ENCODE results near the gene TUBGCP4. TPM values are rescaled to one million over a fixed set of nuclear protein-coding genes. Genes with fewer than 3 reads are reported as not detected.

Gene TUBGCP4
- total RNA-seq, 4 donors from 2014 or later: 9.3 to 17.0 (median 14.1) TPM

- peaks cover 0 to 16% (median 15%) of the 10 kb centered on the region in 4 donors for H3K4me1 ChIP-seq
- no peaks in the 10 kb centered on the region for H3K27me3 ChIP-seq
- 9% methylated on average over 4 of the region's 4 CpGs for WGBS
- DNase-seq (ENCODE audit: extremely low spot score): no peak
- no peak overlapping the region for H3K4me3 ChIP-seq
- intact Hi-C loops (cut with DNase I): no loop called here
- H3K27ac ChIP-seq (replicated peaks in 1 of 4): peak overlapping the region; percentile 71 to 77 (median 74)
- TF ChIP-seq CTCF (IDR thresholded peaks at IDR 0.05) (peak; percentile 54 to 86 (median 59)), POLR2AphosphoS5 (IDR thresholded peaks at IDR 0.05) (peak; percentile 79), EP300 (IDR thresholded peaks at IDR 0.05) (no peak), POLR2A (IDR thresholded peaks at IDR 0.05; ENCODE audit: low read depth) (no peak)
- peaks cover 3 to 58% (median 43%) of the 10 kb centered on the region in 4 donors for H3K36me3 ChIP-seq
- H3K9me3 ChIP-seq: no peaks in the 10 kb centered on the region
Measured at GRCh38 chr15:43440721-43441281, 69.9 kb downstream of the TUBGCP4 start.

GRCh38 chr15:43441316-43441715, 70.4 kb downstream of the TUBGCP4 start:
- Histone ChIP-seq H3K4me3 (no peak overlapping the region), H3K36me3 (peaks cover 5 to 54% (median 44%) of the 10 kb centered on the region in 4 donors), H3K27ac (replicated peaks in 1 of 4) (peak overlapping the region; percentile 63 to 77 (median 74)), H3K27me3 (no peaks in the 10 kb centered on the region), H3K4me1 (peaks cover 0 to 16% (median 15%) of the 10 kb centered on the region in 4 donors), H3K9me3 (no peaks in the 10 kb centered on the region)
- no peak for TF ChIP-seq EP300 (IDR thresholded peaks at IDR 0.05)
- intact Hi-C loops (cut with DNase I): no loop called here
- DNase-seq (ENCODE audit: extremely low spot score): no peak

GRCh38 chr15:43446344-43446743, 75.4 kb downstream of the TUBGCP4 start:
- no peak for DNase-seq (ENCODE audit: extremely low spot score)
- no peak for TF ChIP-seq CTCF (IDR thresholded peaks at IDR 0.05)
- TF ChIP-seq POLR2A (IDR thresholded peaks at IDR 0.05; ENCODE audit: low read depth): no peak
- no peak for TF ChIP-seq EP300 (IDR thresholded peaks at IDR 0.05)
- no peak for TF ChIP-seq POLR2AphosphoS5 (IDR thresholded peaks at IDR 0.05)
- Histone ChIP-seq H3K4me1 (peaks cover 0 to 5% (median 5%) of the 10 kb centered on the region in 4 donors), H3K4me3 (no peak overlapping the region), H3K9me3 (no peaks in the 10 kb centered on the region), H3K27me3 (no peaks in the 10 kb centered on the region), H3K36me3 (peaks cover 6 to 30% (median 23%) of the 10 kb centered on the region in 4 donors), H3K27ac (replicated peaks in 1 of 4) (no peak overlapping the region)
- intact Hi-C loops (cut with DNase I): no loop called here
- 72% methylated on average over 2 of the region's 2 CpGs for WGBS

DNA sequence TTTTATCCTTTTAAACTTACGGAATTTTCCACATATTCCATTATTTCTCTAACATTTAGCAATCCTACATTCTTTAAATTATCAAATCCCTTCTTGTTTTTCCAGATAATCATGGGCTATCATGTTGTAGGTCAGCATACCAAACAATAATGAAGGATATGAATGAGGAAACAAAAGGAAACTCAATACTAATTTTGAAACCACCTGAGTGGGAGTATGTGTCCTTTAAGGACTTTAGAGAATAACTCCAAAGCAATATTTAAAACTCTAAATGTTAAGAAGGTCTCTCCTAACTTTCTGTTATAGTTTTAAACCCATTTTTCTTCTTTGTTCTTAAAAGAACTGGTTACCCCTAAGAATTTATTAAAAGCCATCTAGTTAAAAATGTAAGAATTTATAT, 79.1 kb downstream of the TUBGCP4 start:
- intact Hi-C loops (cut with DNase I): no loop called here
- no peak overlapping the region for H3K27ac ChIP-seq (replicated peaks in 1 of 4)
- WGBS: 90% methylated on average over 1 of the region's 1 CpG
- no peak for DNase-seq (ENCODE audit: extremely low spot score)
- no peak overlapping the region for H3K4me3 ChIP-seq
- no peak for TF ChIP-seq POLR2A (IDR thresholded peaks at IDR 0.05; ENCODE audit: low read depth)
- no peaks in the 10 kb centered on the region for H3K4me1 ChIP-seq
- no peaks in the 10 kb centered on the region for H3K9me3 ChIP-seq
- peaks cover 10 to 48% (median 37%) of the 10 kb centered on the region in 4 donors for H3K36me3 ChIP-seq
- no peaks in the 10 kb centered on the region for H3K27me3 ChIP-seq

Other genes with a start within 250 kb of the TUBGCP4 start
- 10 to 100 TPM; 21.5 to 32.0 (median 25.4) TPM for gene TMEM62, start 237.5 kb upstream of the TUBGCP4 start, total RNA-seq
- 10 to 100 TPM; 44.9 to 87.2 (median 69.6) TPM for gene CCNDBP1, start 185.7 kb upstream of the TUBGCP4 start, total RNA-seq
- gene EPB42, start 150.1 kb upstream of the TUBGCP4 start, total RNA-seq: under 1 TPM in 1 of 4 donors, not detected in 3; 0.33 TPM
- under 1 TPM; under 0.01 to 0.91 (median 0.25) TPM for gene TGM5, start 104.2 kb upstream of the TUBGCP4 start, total RNA-seq
- gene TGM7, start 68.8 kb upstream of the TUBGCP4 start, total RNA-seq: not detected
- gene LCMT2, start 40.5 kb upstream of the TUBGCP4 start, total RNA-seq: 1 to 10 TPM; 5.4 to 9.3 (median 7.1) TPM
- 10 to 100 TPM; 17.4 to 34.6 (median 21.5) TPM for gene ZSCAN29, start 58 bp upstream of the TUBGCP4 start, total RNA-seq
- 10 to 100 TPM; 24.7 to 29.9 (median 27.0) TPM for gene TP53BP1, start 122.1 kb downstream of the TUBGCP4 start, total RNA-seq
- gene MAP1A, start 146.5 kb downstream of the TUBGCP4 start, total RNA-seq: 10 to 100 TPM; 30.0 to 59.5 (median 37.4) TPM
- gene PPIP5K1, start 219.1 kb downstream of the TUBGCP4 start, total RNA-seq: 10 to 100 TPM in 3 of 4 donors, 1 to 10 TPM in 1; 9.8 to 73.4 (median 23.3) TPM
- 1 to 10 TPM in 2 of 4 donors, under 1 TPM in 2; 0.13 to 2.2 (median 0.87) TPM for gene CKMT1B, start 222.9 kb downstream of the TUBGCP4 start, total RNA-seq
- gene STRC, start 247.7 kb downstream of the TUBGCP4 start, total RNA-seq: under 1 TPM in 2 of 4 donors, not detected in 2; under 0.01 to 0.06 TPM